ENCODE results near the gene AKAP13. TPM values are rescaled to one million over a fixed set of nuclear protein-coding genes. Genes with fewer than 3 reads are reported as not detected.

AKAP13 gene
- polyA plus RNA-seq, 1 experiment = 15.5 TPM

- Histone ChIP-seq H3K4me3 (ENCODE audit: low read depth, low read length) (no peak overlapping the region), H3K27me3 (ENCODE audit: control insufficient read depth, insufficient read depth, low read length) (no peaks in the 10 kb centered on the region), H3K27ac (ENCODE audit: low read depth, low read length) (no peak overlapping the region), H3K9me3 (ENCODE audit: control insufficient read depth, insufficient read depth, low read length) (no peaks in the 10 kb centered on the region; the same call in 1 of the 2 replicates)
- ChIA-PET POLR2A (no interaction called here), CTCF (no interaction called here)
- no peak for DNase-seq (ENCODE audit: low read depth, low spot score)
- TF ChIP-seq CTCF (IDR thresholded peaks at IDR 0.05; ENCODE audit: low read depth, low read length) = no peak
Observed at GRCh38 chr15:85757939-85758654, 377.7 kb downstream of the AKAP13 start.

- no peaks in the 10 kb centered on the region; the same call in 1 of the 2 replicates for H3K9me3 ChIP-seq (ENCODE audit: control insufficient read depth, insufficient read depth, low read length)
- no peak for DNase-seq (ENCODE audit: low read depth, low spot score)
- no peak overlapping the region for H3K4me3 ChIP-seq (ENCODE audit: low read depth, low read length)
- ChIA-PET CTCF (no interaction called here), POLR2A (no interaction called here)
- H3K27me3 ChIP-seq (ENCODE audit: control insufficient read depth, insufficient read depth, low read length) = no peaks in the 10 kb centered on the region
- TF ChIP-seq CTCF (IDR thresholded peaks at IDR 0.05; ENCODE audit: low read depth, low read length) = no peak
- no peak overlapping the region for H3K27ac ChIP-seq (ENCODE audit: low read depth, low read length)
Observed at GRCh38 chr15:85758655-85758978, 378.2 kb downstream of the AKAP13 start.

GRCh38 chr15:85759376-85759775, 379.0 kb downstream of the AKAP13 start:
- ChIA-PET POLR2A (no interaction called here), CTCF (no interaction called here)
- H3K27ac ChIP-seq (ENCODE audit: low read depth, low read length) = no peak overlapping the region
- H3K9me3 ChIP-seq (ENCODE audit: control insufficient read depth, insufficient read depth, low read length) = no peaks in the 10 kb centered on the region; the same call in 1 of the 2 replicates
- no peak for TF ChIP-seq CTCF (IDR thresholded peaks at IDR 0.05; ENCODE audit: low read depth, low read length)
- no peak overlapping the region for H3K4me3 ChIP-seq (ENCODE audit: low read depth, low read length)
- no peak for DNase-seq (ENCODE audit: low read depth, low spot score)
- no peaks in the 10 kb centered on the region for H3K27me3 ChIP-seq (ENCODE audit: control insufficient read depth, insufficient read depth, low read length)

GRCh38 chr15:85760049-85760448, 379.6 kb downstream of the AKAP13 start:
- Histone ChIP-seq H3K27me3 (ENCODE audit: control insufficient read depth, insufficient read depth, low read length) (no peaks in the 10 kb centered on the region), H3K4me3 (ENCODE audit: low read depth, low read length) (no peak overlapping the region), H3K27ac (ENCODE audit: low read depth, low read length) (no peak overlapping the region), H3K9me3 (ENCODE audit: control insufficient read depth, insufficient read depth, low read length) (no peaks in the 10 kb centered on the region; the same call in 1 of the 2 replicates)
- ChIA-PET CTCF (no interaction called here), POLR2A (no interaction called here)
- TF ChIP-seq CTCF (IDR thresholded peaks at IDR 0.05; ENCODE audit: low read depth, low read length) = no peak
- DNase-seq (ENCODE audit: low read depth, low spot score) = no peak

GRCh38 chr15:85760531-85761371, 380.3 kb downstream of the AKAP13 start:
- Histone ChIP-seq H3K27ac (ENCODE audit: low read depth, low read length) (no peak overlapping the region), H3K27me3 (ENCODE audit: control insufficient read depth, insufficient read depth, low read length) (no peaks in the 10 kb centered on the region), H3K9me3 (ENCODE audit: control insufficient read depth, insufficient read depth, low read length) (no peaks in the 10 kb centered on the region; the same call in 1 of the 2 replicates), H3K4me3 (ENCODE audit: low read depth, low read length) (no peak overlapping the region)
- CTCF ChIA-PET = no interaction called here
- no peak for TF ChIP-seq CTCF (IDR thresholded peaks at IDR 0.05; ENCODE audit: low read depth, low read length)
- DNase-seq (ENCODE audit: low read depth, low spot score) = no peak
- POLR2A ChIA-PET = no interaction called here

All from AG04450 (cell line).